ENCODE results near the gene ATG9A. TPM values are rescaled to one million over a fixed set of nuclear protein-coding genes. Genes with fewer than 3 reads are reported as not detected.
A peak's percentile ranks its signal among the peaks of the same experiment; 100 is the strongest.

Gene ATG9A
- total RNA-seq, 1 experiment from 2014 or later = 46.4 TPM

GRCh38 chr2:219269362-219270054 is 40.1 kb upstream of the ATG9A start:
- Histone ChIP-seq H2BK20ac (ENCODE audit: low read depth, low read length, poor library complexity, severe bottlenecking) (no peak overlapping the region), H3K79me2 (ENCODE audit: insufficient read depth, low read length) (no peaks in the 10 kb centered on the region), H3K18ac (ENCODE audit: insufficient read length, low read depth, low read length) (no peak overlapping the region), H4K5ac (ENCODE audit: insufficient read length, low read depth, low read length) (no peak overlapping the region), H3K27me3 (ENCODE audit: insufficient read depth, low read length) (no peaks in the 10 kb centered on the region), H3K27ac (ENCODE audit: insufficient read length, low read depth, low read length) (no peak overlapping the region), H3K14ac (ENCODE audit: insufficient read depth, low read length) (no peak overlapping the region), H3K23ac (ENCODE audit: insufficient read length, low read depth, low read length) (no peak overlapping the region), H2BK12ac (ENCODE audit: insufficient read length, low read depth, low read length) (no peak overlapping the region), H3K9ac (ENCODE audit: extremely low read depth, insufficient read length, low read length) (no peak overlapping the region), H4K8ac (replicated peaks; ENCODE audit: insufficient read length, low read depth, low read length) (no peak overlapping the region), H2BK5ac (ENCODE audit: insufficient read length, low read length) (no peak overlapping the region), H3K56ac (ENCODE audit: insufficient read length, low read depth, low read length) (no peak overlapping the region), H2AFZ (ENCODE audit: low read length) (no peak overlapping the region), H3K9me3 (ENCODE audit: control insufficient read depth, low read depth, low read length) (no peaks in the 10 kb centered on the region), H4K91ac (ENCODE audit: insufficient read length, low read depth, low read length) (no peak overlapping the region), H3K23me2 (ENCODE audit: insufficient read length, low read depth, low read length, poor library complexity, severe bottlenecking) (no peaks in the 10 kb centered on the region), H3K4ac (ENCODE audit: low read depth, low read length) (no peak overlapping the region), H2BK120ac (ENCODE audit: low read depth, low read length, poor library complexity, severe bottlenecking) (no peak overlapping the region), H2AK5ac (ENCODE audit: insufficient read length, low read length) (no peak overlapping the region), H2BK15ac (ENCODE audit: low read depth, low read length) (no peak overlapping the region), H3K4me1 (ENCODE audit: insufficient read depth, low read length) (peaks cover 3% of the 10 kb centered on the region; the same call in 1 of the 2 replicates), H3K4me2 (ENCODE audit: insufficient read depth, insufficient read length, low read length) (no peak overlapping the region), H3K79me1 (ENCODE audit: insufficient read depth, low read depth, low read length, poor library complexity, severe bottlenecking) (no peaks in the 10 kb centered on the region), H3T11ph (ENCODE audit: low read length) (no peak overlapping the region), H4K20me1 (ENCODE audit: control insufficient read depth, insufficient read depth, insufficient read length) (no peaks in the 10 kb centered on the region)
- no peaks in the 10 kb centered on the region for H3K36me3 Mint-ChIP-seq (ENCODE audit: insufficient read depth in 1 of 3, low read depth in 3 of 3)
- no peak for TF ChIP-seq CTCF (conservative IDR thresholded peaks at IDR 0.05)
- DNase-seq = no peak
- H3K27me3 Mint-ChIP-seq (ENCODE audit: low read depth) = peaks cover 43% of the 10 kb centered on the region
- H3K9me3 Mint-ChIP-seq = no peaks in the 10 kb centered on the region
- H3K4me3 Mint-ChIP-seq = no peak overlapping the region
- peaks cover 8 to 12% of the 10 kb centered on the region in 2 experiments for H3K4me1 Mint-ChIP-seq
- H3K27ac Mint-ChIP-seq = peak overlapping the region in 1 of 3 experiments; percentile 20; a peak in 1 of 7 replicates
- WGBS (ENCODE audit: extremely low coverage, insufficient read length, low lambda C conversion rate) = no CpG with 5 or more reads among the region's 8 CpGs

Data from H9 (cell line).